Putamen (tissue), 1 donor: Measurements from ENCODE around the gene PLEKHG3.

ENCODE experiments used
- DNase-seq: peaks from one replicate; pipeline ENCODE4 v3.0.0-alpha.2; 2016; ENCODE audit warnings: low spot score

Gene PLEKHG3

DNA sequence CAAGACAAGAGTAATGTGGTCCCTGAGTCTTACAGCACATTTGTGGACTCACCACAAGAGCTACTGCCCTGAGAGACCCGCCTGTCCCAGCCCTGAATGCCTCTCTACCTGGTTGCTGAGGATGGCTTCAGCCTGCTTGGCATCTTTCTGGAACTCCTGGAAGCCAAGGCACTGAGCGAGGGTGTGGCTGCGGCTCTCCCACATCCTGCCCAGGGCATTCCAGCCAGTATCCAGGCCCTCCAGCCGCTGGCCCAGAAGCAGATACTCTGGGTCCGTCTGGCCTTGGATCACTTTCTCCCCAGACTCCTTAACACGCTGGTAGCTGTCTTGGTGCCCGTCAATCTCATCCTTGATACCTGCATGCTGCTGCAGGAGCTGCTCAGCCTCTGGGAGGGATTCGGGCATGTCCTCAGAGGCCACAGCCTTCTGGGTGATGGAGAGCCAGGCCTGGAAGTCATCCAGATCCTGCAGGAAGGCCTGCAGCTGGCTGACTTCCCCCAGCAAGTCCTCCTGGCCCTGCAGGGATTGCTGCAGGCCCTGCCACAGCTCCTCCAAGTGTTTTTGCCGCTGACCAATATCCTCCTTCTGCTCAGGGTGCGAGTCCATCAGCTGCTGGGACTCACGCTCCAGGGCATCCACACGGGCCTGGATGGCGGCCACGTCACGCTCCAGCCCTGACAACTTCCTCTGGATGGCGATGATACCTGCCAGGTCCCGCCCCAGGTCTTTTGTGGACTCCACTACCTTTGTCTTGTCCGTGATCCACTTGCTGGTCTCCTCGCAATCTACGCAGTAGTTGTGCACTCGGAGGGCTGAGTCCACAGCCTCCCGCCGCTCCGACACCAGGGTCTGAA lies 82.3 kb downstream of the PLEKHG3 start:
- no peak for DNase-seq

DNA sequence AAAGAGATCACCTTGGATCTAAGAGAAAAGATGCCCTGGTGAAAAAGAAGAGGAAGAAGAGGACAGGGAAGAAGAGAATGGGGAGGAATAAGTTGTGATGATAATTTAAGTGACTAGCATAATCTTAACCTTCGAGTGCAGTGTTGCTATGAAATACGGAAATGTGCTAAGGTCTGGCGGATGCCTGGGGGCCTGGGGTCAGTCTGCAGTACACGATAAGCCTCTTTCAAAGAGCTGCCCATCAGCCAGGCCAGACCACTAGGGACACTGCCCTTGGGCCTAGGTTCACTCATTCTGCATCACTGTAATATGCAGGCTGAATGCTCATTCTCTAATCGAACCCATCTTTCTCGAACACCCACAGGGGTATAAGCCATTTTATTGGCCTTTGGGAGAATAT lies 83.4 kb downstream of the PLEKHG3 start:
- no peak for DNase-seq

DNA sequence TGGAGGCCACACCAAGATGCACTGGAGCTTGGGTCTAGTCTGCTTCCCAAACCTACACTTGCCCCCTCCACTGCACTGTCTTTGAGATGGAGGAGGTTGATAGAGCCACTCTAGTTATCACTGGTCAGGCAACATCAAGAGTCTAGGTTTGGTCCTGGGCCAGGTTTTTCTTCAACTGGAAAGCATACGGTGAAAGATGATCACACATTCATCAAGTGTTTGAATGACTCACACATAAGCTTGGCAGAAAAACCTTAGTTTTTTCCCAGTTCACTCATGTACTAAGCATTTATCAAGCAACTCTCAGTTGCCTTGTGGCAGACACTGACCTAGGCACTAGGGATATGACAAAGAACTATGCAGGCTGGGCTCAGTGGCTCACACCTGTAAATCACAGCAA lies 84.5 kb downstream of the PLEKHG3 start:
- DNase-seq = no peak

DNA sequence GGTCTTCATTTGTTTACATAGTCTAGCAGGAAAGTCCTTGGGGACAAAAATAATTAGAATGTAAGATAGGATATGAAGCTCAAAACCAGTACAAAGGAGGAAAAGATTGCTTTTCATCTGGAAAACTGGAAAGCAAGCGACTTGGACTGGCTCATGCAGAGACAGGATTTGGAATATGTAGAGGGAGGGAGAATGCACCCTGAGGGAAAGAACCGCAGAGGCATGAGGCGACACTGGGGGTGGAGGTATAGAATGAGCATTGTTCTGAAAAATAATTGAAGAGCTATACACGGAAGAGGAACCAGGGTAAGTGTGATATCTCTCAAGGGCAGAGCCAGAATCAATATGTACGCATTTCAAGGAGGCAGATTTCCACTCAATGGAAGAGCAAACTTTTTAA lies 85.5 kb downstream of the PLEKHG3 start:
- no peak for DNase-seq

DNA sequence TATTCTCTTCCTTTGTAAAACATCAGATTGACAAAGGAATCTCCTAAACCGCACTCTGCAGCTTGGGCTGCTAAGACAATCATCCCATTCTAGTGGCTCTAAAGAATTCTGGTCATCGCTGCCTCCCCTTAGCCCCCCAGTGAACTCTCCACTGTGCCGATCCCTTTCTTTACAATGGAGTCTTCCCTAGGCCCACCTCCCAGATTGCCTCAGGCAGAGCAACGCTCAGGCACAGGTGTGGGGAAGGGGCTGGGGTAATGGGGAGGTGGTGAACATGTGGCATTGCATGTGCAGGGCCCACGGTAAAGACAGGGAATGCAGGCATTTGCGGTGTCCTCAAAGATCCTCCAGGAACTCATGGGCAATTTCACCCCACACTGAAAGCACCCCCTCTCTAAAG lies 86.3 kb downstream of the PLEKHG3 start:
- DNase-seq = no peak

DNA sequence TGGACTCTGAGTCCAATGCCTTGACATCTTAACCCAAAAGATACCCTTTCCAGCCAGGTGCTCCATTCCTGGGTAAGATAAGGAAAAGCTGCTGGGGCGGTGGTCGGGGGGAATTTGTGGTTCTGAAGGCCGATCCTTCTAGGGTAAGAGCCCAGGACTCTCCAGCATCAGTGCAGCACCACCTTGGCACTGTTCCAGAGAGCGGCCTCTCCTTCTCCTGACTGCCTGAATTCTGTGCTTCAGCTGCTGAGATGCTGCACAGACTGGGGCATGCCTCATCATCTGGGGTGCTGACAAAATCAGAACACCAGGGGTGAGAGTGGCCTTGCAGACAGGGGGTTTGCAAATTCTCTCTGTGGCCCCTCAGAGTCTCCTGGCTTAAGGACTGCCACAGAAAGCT lies 88.0 kb downstream of the PLEKHG3 start:
- no peak for DNase-seq

DNA sequence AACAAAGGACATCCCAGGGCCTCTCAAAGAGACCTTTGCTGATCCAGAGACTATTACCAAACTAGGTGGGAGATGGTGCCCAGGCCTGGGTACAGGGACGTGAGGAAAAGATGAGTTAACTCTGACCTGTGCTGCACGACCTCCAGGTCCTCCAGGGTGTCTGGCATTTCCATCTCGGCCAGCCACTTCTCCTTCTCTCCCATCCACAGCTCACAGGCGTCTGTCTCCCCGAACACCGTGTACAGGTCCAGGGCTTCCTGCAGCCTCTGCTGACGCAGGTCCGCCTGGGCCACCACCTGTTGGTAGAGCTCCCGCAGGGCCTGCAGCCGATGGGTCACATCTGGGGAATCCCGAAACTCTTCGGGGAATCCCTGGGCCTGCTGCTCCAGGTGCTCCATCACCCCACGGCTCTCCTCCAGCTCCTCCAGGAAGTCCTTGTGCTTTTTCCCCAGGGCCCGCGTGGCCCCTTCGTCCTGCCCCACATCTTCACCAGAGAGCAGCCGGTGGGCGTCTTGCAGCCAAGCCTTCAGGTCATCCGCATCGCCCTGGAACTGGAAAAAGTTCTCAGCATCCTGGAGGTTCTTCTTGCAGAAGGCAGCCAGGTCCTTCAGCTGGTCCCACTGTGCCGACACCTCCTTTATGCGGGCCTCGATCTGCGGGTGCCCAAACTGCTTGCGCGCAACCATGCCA lies 88.8 kb downstream of the PLEKHG3 start:
- DNase-seq = no peak

DNA sequence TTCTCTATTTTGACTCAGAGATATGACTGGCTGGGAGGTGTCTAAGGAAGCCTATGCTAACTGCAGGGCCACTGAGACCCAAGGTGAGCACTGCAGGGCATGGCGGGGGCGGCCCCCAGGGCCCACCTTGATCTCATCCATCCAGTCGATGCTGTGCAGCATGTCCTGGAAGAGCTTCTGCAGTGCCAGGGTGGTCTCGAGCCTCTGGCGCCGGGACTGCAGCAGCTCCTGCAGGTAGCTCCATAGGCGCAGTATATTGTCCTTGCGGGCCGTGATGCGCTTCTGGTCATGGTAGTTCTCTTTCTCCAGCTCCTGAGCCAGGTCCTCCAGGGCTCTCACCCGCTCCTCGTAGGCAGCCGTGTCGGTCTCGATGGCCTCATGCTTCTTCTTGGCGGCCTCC lies 91.0 kb downstream of the PLEKHG3 start:
- DNase-seq = no peak

DNA sequence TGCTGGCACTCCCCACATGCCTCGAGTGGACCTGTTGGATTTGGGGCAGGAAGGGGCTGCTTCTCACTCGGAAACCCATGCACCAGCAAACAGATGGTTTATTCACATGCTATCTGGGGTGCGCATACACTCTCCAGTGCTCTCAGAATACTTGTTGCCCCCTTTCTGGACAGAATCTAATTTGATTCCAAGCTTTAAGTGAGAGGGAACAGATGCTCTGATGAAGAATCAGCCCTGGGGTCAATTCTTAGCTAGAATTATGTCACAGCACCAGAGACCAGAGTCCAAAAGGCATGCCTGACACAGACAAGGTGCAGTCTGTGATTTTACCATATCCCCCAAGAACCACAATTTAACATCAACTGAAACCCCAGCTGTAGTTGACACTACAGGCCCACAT lies 91.7 kb downstream of the PLEKHG3 start:
- DNase-seq = no peak

DNA sequence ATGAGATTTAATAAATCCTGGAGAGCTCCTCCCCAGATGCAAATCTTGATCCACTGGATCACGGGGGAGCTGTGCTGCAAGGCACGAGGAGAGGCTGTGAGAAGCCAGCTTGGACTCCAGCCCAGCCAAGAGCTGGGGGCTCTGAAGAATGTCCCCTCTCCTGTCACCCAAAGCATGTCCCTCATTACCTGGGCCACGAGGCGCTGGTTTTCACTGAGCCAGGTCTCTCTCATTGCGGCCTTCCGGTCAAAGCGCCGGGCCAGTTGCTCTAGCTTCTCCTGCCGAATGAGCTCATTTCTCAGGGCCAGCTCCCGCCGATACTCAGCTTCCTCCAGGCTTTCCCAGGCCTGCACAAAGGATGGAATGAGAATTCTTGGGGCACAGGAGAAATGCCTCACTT lies 92.1 kb downstream of the PLEKHG3 start:
- DNase-seq = no peak

DNA sequence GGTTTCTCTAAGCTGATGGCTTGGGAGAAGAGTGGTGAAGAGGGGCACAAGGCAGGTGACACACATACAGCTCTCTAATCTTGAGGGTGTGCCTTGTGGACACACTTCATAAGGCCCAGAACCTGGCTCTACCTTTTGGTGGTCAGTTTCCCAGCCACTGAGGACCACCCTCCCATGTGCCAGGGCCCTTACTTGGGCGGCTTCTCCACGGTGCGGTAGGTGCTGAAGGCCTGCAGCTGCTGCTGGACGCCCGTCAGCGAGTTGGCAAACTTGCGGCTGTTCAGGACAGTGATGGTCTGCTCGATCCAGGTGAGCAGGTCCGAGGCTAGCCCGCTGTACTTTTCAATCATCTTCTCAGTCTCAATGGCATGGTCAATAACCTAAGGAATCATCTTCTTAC lies 95.3 kb downstream of the PLEKHG3 start:
- DNase-seq = no peak
